ENCODE measurements around the gene PIAS4. TPM values are rescaled to one million over a fixed set of nuclear protein-coding genes. Genes with fewer than 3 reads are reported as not detected.
A peak's percentile ranks its signal among the peaks of the same experiment; 100 is the strongest.

Gene PIAS4
- total RNA-seq, 1 donor from 2014 or later, result 29.7 TPM

DNA sequence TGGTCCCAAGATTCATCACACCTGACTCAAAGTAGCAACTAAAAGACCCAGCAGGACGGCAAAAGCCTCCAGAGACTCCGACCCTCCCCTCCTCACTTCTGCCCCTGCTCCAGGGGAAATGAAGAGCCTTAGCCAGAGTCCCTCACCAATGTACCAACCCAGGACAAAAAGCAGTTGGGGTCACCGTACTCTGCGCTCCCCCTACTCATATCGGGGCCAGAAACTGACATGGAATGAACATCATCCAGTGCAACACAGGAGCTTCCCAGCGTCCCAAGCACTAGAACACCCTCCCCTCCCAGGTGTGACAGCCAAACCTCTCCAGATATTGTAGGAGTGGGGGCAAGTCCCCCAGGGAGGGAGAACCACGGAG, 24.0 kb upstream of the PIAS4 start:
- Mint-ChIP-seq H3K4me1 (ENCODE audit: low read depth) (peaks cover 55% of the 10 kb centered on the region), H3K4me3 (ENCODE audit: unreplicated experiment) (peak overlapping the region; percentile 93), H3K27me3 (ENCODE audit: low read depth) (no peaks in the 10 kb centered on the region)

DNA sequence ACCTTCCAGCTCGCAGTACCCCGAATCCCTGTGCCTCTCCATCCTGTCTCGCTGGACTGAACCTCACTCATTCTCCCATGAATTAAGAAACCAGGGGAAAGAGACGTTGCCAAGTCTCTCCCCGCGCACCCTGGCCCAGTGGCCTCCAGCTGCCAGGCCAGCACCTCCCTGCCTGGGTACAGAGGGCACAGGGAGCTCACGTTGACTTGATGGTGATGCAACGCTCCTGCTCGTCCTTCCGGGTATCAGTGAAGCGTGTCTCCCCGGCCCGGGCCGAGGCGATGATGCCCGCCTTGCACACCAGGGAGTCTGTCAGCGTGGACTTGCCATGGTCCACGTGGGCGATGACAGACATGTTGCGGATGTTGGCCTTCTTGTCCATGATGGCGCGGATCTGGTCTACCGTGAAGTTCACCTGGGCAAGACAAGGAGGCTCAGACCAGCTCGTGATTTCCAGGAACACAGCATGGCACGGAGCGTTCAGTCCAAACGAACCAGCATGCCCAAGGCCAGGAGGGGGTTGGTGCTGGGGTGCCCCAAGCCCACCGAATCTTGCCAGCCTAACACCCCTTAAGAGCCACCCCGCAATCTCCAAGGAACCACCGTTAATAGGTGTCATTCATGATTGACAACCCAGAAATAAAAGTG, 23.5 kb upstream of the PIAS4 start:
- Mint-ChIP-seq H3K9me3 (ENCODE audit: low read depth) (no peaks in the 10 kb centered on the region), H3K36me3 (ENCODE audit: low read depth) (peaks cover 42% of the 10 kb centered on the region), H3K4me3 (ENCODE audit: unreplicated experiment) (peak overlapping the region; percentile 93), H3K27ac (ENCODE audit: unreplicated experiment) (peak overlapping the region; percentile 95), H3K4me1 (ENCODE audit: low read depth) (peaks cover 55% of the 10 kb centered on the region), H3K27me3 (ENCODE audit: low read depth) (no peaks in the 10 kb centered on the region)
- no peak for DNase-seq (ENCODE audit: low spot score)
- TF ChIP-seq, protein P1, sequence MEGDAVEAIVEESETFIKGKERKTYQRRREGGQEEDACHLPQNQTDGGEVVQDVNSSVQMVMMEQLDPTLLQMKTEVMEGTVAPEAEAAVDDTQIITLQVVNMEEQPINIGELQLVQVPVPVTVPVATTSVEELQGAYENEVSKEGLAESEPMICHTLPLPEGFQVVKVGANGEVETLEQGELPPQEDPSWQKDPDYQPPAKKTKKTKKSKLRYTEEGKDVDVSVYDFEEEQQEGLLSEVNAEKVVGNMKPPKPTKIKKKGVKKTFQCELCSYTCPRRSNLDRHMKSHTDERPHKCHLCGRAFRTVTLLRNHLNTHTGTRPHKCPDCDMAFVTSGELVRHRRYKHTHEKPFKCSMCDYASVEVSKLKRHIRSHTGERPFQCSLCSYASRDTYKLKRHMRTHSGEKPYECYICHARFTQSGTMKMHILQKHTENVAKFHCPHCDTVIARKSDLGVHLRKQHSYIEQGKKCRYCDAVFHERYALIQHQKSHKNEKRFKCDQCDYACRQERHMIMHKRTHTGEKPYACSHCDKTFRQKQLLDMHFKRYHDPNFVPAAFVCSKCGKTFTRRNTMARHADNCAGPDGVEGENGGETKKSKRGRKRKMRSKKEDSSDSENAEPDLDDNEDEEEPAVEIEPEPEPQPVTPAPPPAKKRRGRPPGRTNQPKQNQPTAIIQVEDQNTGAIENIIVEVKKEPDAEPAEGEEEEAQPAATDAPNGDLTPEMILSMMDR (IDR thresholded peaks at IDR 0.05), result no peak

More for the DNA sequence above, 24.0 kb upstream of the PIAS4 start:
- TF ChIP-seq, protein P1 (IDR thresholded peaks at IDR 0.05), result no peak
- DNase-seq (ENCODE audit: low spot score), result no peak
- Mint-ChIP-seq H3K36me3 (ENCODE audit: low read depth) (peaks cover 44% of the 10 kb centered on the region), H3K9me3 (ENCODE audit: low read depth) (no peaks in the 10 kb centered on the region), H3K27ac (ENCODE audit: unreplicated experiment) (peak overlapping the region; percentile 95)

DNA sequence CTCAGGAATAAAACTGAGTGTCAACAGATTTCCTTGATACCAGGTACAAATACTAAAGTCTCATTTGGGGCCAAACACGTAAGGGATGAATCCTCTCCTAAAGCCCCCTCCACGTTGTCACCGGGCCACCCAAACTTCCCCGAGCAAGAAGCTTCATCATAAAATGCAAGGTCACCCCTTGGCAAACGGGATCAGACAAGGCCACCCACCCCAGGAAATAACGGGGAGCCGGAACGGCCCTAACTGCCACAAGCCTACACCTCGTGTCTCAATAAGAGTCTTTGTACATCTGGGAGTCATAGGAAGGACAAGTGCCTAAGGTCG, 23.0 kb upstream of the PIAS4 start:
- Mint-ChIP-seq H3K4me3 (ENCODE audit: unreplicated experiment) (peak overlapping the region; percentile 93), H3K36me3 (ENCODE audit: low read depth) (peaks cover 37% of the 10 kb centered on the region), H3K27me3 (ENCODE audit: low read depth) (no peaks in the 10 kb centered on the region), H3K4me1 (ENCODE audit: low read depth) (peaks cover 55% of the 10 kb centered on the region), H3K9me3 (ENCODE audit: low read depth) (no peaks in the 10 kb centered on the region), H3K27ac (ENCODE audit: unreplicated experiment) (peak overlapping the region; percentile 95)
- DNase-seq (ENCODE audit: low spot score), result no peak
- TF ChIP-seq, protein P1 (IDR thresholded peaks at IDR 0.05), result no peak

DNA sequence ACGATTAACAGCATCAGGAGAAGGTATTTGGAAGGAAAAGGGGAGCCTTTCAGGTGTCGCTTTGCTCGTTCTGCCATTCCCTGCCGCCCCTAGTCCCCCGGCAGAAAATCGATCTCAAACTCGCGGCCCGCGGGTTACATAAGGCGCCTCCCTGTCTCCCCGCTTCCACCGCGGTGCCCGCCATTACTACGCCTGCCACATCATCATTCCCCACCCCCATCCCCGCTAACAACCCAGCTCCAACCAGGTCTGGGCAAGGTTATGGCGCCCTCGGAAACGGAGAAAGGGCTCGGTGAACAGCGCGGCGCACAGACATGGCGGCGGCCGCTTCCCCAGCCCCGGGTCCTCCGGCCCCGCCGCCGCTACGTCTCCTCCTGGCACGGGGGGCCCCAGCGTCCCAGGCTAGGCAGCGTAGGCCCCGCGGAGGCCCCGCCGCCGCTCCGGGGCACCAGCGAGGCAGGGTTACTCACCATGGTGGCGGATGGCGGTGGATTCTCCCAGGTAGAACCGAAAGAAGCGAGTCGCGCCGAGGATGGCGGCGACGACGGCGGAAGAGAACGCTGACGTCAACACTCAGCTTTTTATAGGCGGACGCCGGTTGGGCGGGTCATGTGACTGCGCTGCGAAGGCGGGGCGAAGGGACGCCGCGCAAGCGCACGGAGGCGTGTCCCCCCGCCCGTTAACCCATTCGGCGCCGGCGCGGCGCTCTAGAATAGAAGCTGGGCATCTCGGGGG, 22.5 kb upstream of the PIAS4 start, which contains the start of gene EEF2:
Gene EEF2, minus strand, starts transcription at position 556 of the 735 bp plus-strand sequence. Its CDS starts 83 bp downstream, at position 473.
- H3K4me3 Mint-ChIP-seq (ENCODE audit: unreplicated experiment), result peak within 1 kb of the TSS; percentile 93
- peaks cover 35% of the 10 kb centered on the region for H3K36me3 Mint-ChIP-seq (ENCODE audit: low read depth)
- no peak for DNase-seq (ENCODE audit: low spot score)
- peak within 1 kb of the TSS; percentile 95 for H3K27ac Mint-ChIP-seq (ENCODE audit: unreplicated experiment)
- H3K4me1 Mint-ChIP-seq (ENCODE audit: low read depth), result peaks cover 58% of the 10 kb centered on the region
- H3K27me3 Mint-ChIP-seq (ENCODE audit: low read depth), result no peaks in the 10 kb centered on the region
- TF ChIP-seq, protein P1 (IDR thresholded peaks at IDR 0.05), result no peak
- no peaks in the 10 kb centered on the region for H3K9me3 Mint-ChIP-seq (ENCODE audit: low read depth)

DNA sequence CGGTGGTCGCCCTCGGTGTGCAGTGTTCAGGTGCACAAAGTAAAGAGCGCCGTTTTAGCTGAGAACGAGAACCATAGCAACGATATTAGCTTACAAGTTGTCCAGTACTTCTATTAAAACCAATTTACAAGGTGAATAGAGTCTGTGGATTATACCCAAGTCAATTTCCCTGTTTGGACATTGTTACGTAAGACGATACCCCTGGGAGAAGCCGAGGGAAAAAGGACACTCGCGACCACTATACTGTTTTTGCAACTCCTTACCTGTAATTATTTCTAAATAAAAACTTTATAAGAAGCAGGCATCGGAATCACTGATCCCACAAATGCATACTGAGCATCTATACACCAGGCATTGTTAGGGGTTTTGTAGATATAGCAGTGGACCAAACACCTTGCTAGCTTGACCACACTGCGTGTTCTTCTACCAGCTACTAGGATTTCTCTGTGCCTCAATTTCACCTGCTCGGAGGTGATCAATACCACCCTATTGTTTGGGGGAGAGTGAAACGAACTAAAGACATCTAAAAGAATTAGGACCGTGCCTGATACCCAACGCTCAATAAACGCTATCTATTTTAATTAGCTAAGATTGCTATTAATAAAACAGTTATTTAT, 21.8 kb upstream of the PIAS4 start:
- DNase-seq (ENCODE audit: low spot score), result no peak
- H3K27me3 Mint-ChIP-seq (ENCODE audit: low read depth), result no peaks in the 10 kb centered on the region
- TF ChIP-seq, protein P1 (IDR thresholded peaks at IDR 0.05), result no peak
- H3K4me3 Mint-ChIP-seq (ENCODE audit: unreplicated experiment), result peak overlapping the region; percentile 93
- peak overlapping the region; percentile 95 for H3K27ac Mint-ChIP-seq (ENCODE audit: unreplicated experiment)
- peaks cover 60% of the 10 kb centered on the region for H3K4me1 Mint-ChIP-seq (ENCODE audit: low read depth)
- H3K9me3 Mint-ChIP-seq (ENCODE audit: low read depth), result no peaks in the 10 kb centered on the region
- H3K36me3 Mint-ChIP-seq (ENCODE audit: low read depth), result peaks cover 33% of the 10 kb centered on the region

All from chondrocyte (in vitro differentiated cells).